C4-2B (cell line): Measurements from ENCODE around the gene DNAH14.

Experiments used
- CTCF ChIP-seq: fragments of 450-650 bp; conservative IDR thresholded peaks from 2 replicates; pipeline ENCODE4 v1.5.1; 2017; ENCODE audit warnings: mild to moderate bottlenecking
- ZFX ChIP-seq: fragments of 450-650 bp; IDR thresholded peaks from 2 replicates; pipeline ENCODE4 v1.6.1; 2017

DNA sequence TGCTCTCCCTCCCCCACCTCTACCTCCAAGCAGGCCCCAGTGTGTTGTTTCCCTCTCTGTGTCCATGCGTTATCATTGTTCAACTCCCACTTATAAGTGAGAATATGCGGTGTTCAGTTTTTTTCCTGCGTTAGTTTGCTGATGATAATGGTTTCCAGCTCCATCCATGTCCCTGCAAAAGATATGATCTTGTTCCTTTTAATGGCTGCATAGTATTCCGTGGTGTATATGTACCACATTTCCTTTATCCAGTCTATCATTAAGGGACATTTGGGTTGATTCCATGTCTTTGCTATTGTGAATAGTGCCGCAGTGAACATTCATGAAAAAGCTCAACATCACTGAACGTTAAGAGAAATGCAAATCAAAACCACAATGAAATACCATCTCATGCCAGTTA, 58.6 kb downstream of the DNAH14 start:
- TF ChIP-seq CTCF, result no peak
- TF ChIP-seq ZFX, result no peak
